ENCODE measurements around the gene TENM3.

DNA sequence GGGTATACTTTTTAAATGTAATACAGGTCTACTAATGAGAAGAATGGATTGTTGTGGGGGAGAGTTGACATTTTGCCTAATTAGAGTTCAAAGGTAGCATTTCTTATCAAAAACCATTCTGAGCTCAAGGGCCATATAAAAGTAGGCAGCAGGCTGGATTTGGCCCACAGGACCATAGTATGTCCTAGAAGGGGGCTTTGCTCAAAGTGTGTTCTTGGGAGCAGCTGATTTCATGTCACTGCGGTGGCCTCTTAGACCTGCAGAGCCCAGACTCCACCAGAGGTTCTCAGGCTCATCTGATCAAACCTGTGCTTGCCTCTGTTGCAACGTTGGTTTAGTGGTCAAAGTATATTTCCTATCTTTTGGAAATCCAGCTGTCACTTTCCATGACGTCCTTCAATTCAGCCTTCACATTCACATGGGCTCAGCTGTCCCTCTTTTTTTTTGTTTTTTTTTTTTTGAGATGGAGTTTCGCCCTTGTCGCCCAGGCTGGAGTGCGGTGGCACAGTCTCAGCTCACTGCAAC lies 34.6 kb upstream of the TENM3 start:
- TF ChIP-seq, protein P1, sequence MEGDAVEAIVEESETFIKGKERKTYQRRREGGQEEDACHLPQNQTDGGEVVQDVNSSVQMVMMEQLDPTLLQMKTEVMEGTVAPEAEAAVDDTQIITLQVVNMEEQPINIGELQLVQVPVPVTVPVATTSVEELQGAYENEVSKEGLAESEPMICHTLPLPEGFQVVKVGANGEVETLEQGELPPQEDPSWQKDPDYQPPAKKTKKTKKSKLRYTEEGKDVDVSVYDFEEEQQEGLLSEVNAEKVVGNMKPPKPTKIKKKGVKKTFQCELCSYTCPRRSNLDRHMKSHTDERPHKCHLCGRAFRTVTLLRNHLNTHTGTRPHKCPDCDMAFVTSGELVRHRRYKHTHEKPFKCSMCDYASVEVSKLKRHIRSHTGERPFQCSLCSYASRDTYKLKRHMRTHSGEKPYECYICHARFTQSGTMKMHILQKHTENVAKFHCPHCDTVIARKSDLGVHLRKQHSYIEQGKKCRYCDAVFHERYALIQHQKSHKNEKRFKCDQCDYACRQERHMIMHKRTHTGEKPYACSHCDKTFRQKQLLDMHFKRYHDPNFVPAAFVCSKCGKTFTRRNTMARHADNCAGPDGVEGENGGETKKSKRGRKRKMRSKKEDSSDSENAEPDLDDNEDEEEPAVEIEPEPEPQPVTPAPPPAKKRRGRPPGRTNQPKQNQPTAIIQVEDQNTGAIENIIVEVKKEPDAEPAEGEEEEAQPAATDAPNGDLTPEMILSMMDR (conservative IDR thresholded peaks at IDR 0.05): no peak
- TF ChIP-seq ZFX (IDR thresholded peaks at IDR 0.05): no peak

All from C4-2B (cell line).